Endothelial cell of umbilical vein (primary cell): ENCODE results near the gene CDX2. TPM values are rescaled to one million over a fixed set of nuclear protein-coding genes. Genes with fewer than 3 reads are reported as not detected.

ENCODE experiments used
- BruUV-seq: library from RNA; stranded (reverse); fragments of 400-500 nt; replicated peaks from 2 replicates; lab custom pipeline; 2021; lab: Mats Ljungman, UMichigan
- CTCF ChIA-PET: fragments of 300-600, 350-600 bp; sonication (Branson Sonifier 250); formaldehyde crosslinking; loops from one replicate; lab custom pipeline; 2021; ENCODE audit warnings: antibody characterized with exemption, inconsistent platforms; lab: Charles Lee
- POLR2A ChIA-PET: fragments of 300-600, 350-600 bp; sonication (Branson Sonifier 250); formaldehyde crosslinking; loops from one replicate; lab custom pipeline; 2021; ENCODE audit warnings: antibody characterized with exemption, inconsistent platforms; lab: Charles Lee
- DNase-seq: peaks from one replicate; pipeline ENCODE4 v3.0.0-alpha.2; 2011; ENCODE audit warnings: low read depth, low spot score
- FAIRE-seq: peaks from 2 replicates; lab custom pipeline; 2011; peaks lifted over from hg19 to GRCh38; lab: Jason Lieb, UNC
- H2AFZ ChIP-seq: 2 replicates; pipeline ENCODE4 v1.6.0; 2012; ENCODE audit warnings: low read depth, low read length, control low read depth, inconsistent platforms
- H3K27ac ChIP-seq: 2 replicates; pipeline ENCODE4 v1.5.1; 2011; ENCODE audit warnings: low read depth, mild to moderate bottlenecking, control low read depth, low read length, moderate library complexity; ENCODE audit not compliant: insufficient read depth
- H3K27me3 ChIP-seq, 2 experiments: 2 replicates each; pipeline versions ENCODE4 v1.6.0 to v1.6.1; 2011; ENCODE audit warnings: low read length in 2 of 2, mixed read lengths in 1 of 2; ENCODE audit not compliant: control insufficient read depth in 2 of 2, insufficient read depth in 2 of 2
- H3K36me3 ChIP-seq, 2 experiments: 2 replicates in 1 of 2; 3 replicates in 1 of 2; pipeline ENCODE4 v1.5.1; 2011; ENCODE audit warnings: low read length in 2 of 2, mild to moderate bottlenecking in 1 of 2, moderate library complexity in 1 of 2; ENCODE audit not compliant: control insufficient read depth in 2 of 2, insufficient read depth in 2 of 2; ENCODE audit errors: extremely low read depth in 1 of 2
- H3K4me1 ChIP-seq: 3 replicates; pipeline ENCODE4 v1.5.1; 2011; ENCODE audit warnings: mild to moderate bottlenecking, low read length; ENCODE audit not compliant: control insufficient read depth, insufficient read depth; ENCODE audit errors: extremely low read depth
- H3K4me2 ChIP-seq: 2 replicates; pipeline ENCODE4 v1.6.1; 2011; ENCODE audit warnings: low read length, control low read depth, mixed read lengths; ENCODE audit not compliant: insufficient read depth
- H3K4me3 ChIP-seq, 3 experiments: fragments of 200-600 bp in 1 of 3; sonication (generic), shearing (Covaris generic) in 1 of 3; replicated peaks in 1 of 3; 2 replicates each; pipeline ENCODE4 v1.5.1; 2011 to 2016; ENCODE audit warnings: control low read depth in 3 of 3, low read length in 3 of 3, mild to moderate bottlenecking in 2 of 3, inconsistent platforms in 1 of 3, low read depth in 1 of 3, moderate library complexity in 1 of 3; ENCODE audit not compliant: insufficient read depth in 1 of 3
- H3K79me2 ChIP-seq: 2 replicates; pipeline ENCODE4 v1.6.0; 2012; ENCODE audit warnings: low read length, inconsistent platforms; ENCODE audit not compliant: control insufficient read depth, insufficient read depth
- H3K9ac ChIP-seq: replicated peaks from 2 replicates; pipeline ENCODE3; 2011; ENCODE audit warnings: low read length, control low read depth; ENCODE audit not compliant: insufficient read depth; ENCODE audit errors: extremely low read depth
- H3K9me1 ChIP-seq: replicated peaks from 3 replicates; pipeline ENCODE4 v1.6.0; 2011; ENCODE audit warnings: mild to moderate bottlenecking, low read length; ENCODE audit not compliant: control insufficient read depth, insufficient read depth; ENCODE audit errors: extremely low read depth
- H3K9me3 ChIP-seq: replicated peaks from 2 replicates; pipeline ENCODE4 v1.5.1; 2012; ENCODE audit warnings: low read length, inconsistent platforms; ENCODE audit not compliant: control insufficient read depth, insufficient read depth
- H4K20me1 ChIP-seq: replicated peaks from 2 replicates; pipeline ENCODE3; 2011; ENCODE audit warnings: mild to moderate bottlenecking, low read length; ENCODE audit not compliant: control insufficient read depth, insufficient read depth; ENCODE audit errors: extremely low read depth
- FOS ChIP-seq: IDR thresholded peaks from 2 replicates; pipeline ENCODE4 v1.6.1; 2011; ENCODE audit warnings: mild to moderate bottlenecking, low read length, moderate library complexity, borderline replicate concordance; ENCODE audit not compliant: insufficient read depth
- GATA2 ChIP-seq: IDR thresholded peaks from 2 replicates; pipeline ENCODE4 v1.7.0; 2011; ENCODE audit warnings: low read depth, mild to moderate bottlenecking, moderate library complexity, mixed read lengths, low read length; ENCODE audit not compliant: insufficient read length, insufficient read depth
- MYC ChIP-seq: IDR thresholded peaks from one replicate; pipeline ENCODE4 v1.6.1; 2011; ENCODE audit warnings: mild to moderate bottlenecking, low read depth, low read length
- dilution Hi-C: fragments of 300-500 bp; cut with MboI; formaldehyde crosslinking; loops from one replicate; pipeline ENCODE4 v1.15.0; 2019; ENCODE audit warnings: low sequenced_read_pairs; ENCODE audit not compliant: extremely low pct_ligation_motif_present
- intact Hi-C: fragments of 100-400 bp; cut with micrococcal nuclease; formaldehyde crosslinking; loops from one replicate; pipeline ENCODE4 v1.10.0; 2022
- polyA plus RNA-seq, 4 experiments: library from polyadenylated mRNA; depleted of rRNA in 3 of 4; stranded (reverse) in 3 of 4; unstranded in 1 of 4; fragments of >200 nt; gene quantifications; 2 replicates each; pipeline versions ENCODE4 v1.2.1 to v1.2.3, GENCODE V29; 2011 to 2012; ENCODE audit warnings: missing spikeins in 1 of 4
- total RNA-seq: library from RNA; stranded (reverse); gene quantifications from 2 replicates; pipeline ENCODE4 v1.2.3, GENCODE V29; 2021
- TF ChIP-seq, protein P1 (sequence below): IDR thresholded peaks from 2 replicates; pipeline ENCODE4 v1.6.1; 2011; ENCODE audit not compliant: insufficient read depth, insufficient read length
- TF ChIP-seq, protein P2 (sequence below), 2 donors: IDR thresholded peaks; 1 replicate in 1 of 2; 2 replicates in 1 of 2; pipeline ENCODE4 v1.5.1; 2011; ENCODE audit warnings: low read length in 2 of 2, mild to moderate bottlenecking in 2 of 2, moderate library complexity in 2 of 2, control low read depth in 1 of 2, inconsistent platforms in 1 of 2, low read depth in 1 of 2; ENCODE audit not compliant: insufficient read depth in 1 of 2; ENCODE audit errors: extremely low read depth in 1 of 2

CDX2 gene
- total and polyA plus RNA-seq, 2 donors (not counting 3 experiments of a cell fraction or from before 2014, with no cell fraction given), result not detected

DNA sequence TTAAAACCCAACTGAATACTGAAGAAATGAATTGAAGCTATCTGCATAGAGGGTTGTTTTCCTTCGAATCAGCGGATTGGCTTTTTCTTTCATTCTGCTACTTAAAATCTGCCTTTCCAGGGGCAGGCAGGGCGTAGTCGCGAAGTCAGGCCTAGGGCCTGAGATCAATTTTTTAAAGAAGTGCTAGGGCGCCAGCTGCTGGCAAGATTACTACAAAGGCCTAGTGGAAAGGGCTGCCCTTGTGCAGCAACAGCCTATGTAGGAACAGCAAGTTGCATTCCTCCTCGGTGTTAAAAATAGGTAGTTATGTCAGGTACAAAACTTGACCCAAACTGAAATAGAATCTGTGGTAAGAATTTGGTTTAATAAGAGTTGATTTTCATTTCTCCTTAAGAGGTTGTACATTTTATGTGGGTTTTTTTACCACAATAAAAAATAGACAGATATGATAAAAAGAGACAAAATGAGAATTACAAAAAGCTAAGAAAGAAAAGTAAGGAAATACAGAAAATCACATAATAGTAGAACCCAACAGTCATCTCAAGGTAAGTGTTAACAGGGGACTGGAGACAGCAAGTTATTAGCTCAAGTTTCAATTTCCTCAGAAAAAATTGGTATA is 28.9 kb upstream of the CDX2 start:
- intact Hi-C loops, result no loop called here
- no peaks in the 10 kb centered on the region for H3K4me1 ChIP-seq
- POLR2A ChIA-PET, result no interaction called here
- H3K4me3 ChIP-seq, result no peak overlapping the region
- no peak overlapping the region for H3K4me2 ChIP-seq
- H3K9me3 ChIP-seq, result no peaks in the 10 kb centered on the region
- DNase-seq (peak; percentile 39), FAIRE-seq (peak; percentile 67)
- no peaks in the 10 kb centered on the region for H3K9me1 ChIP-seq
- H3K27me3 ChIP-seq, result no peaks in the 10 kb centered on the region
- no peaks in the 10 kb centered on the region for H3K36me3 ChIP-seq
- H3K27ac ChIP-seq, result no peak overlapping the region
- TF ChIP-seq, protein P1, sequence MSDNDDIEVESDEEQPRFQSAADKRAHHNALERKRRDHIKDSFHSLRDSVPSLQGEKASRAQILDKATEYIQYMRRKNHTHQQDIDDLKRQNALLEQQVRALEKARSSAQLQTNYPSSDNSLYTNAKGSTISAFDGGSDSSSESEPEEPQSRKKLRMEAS, result no peak
- TF ChIP-seq, protein P2, sequence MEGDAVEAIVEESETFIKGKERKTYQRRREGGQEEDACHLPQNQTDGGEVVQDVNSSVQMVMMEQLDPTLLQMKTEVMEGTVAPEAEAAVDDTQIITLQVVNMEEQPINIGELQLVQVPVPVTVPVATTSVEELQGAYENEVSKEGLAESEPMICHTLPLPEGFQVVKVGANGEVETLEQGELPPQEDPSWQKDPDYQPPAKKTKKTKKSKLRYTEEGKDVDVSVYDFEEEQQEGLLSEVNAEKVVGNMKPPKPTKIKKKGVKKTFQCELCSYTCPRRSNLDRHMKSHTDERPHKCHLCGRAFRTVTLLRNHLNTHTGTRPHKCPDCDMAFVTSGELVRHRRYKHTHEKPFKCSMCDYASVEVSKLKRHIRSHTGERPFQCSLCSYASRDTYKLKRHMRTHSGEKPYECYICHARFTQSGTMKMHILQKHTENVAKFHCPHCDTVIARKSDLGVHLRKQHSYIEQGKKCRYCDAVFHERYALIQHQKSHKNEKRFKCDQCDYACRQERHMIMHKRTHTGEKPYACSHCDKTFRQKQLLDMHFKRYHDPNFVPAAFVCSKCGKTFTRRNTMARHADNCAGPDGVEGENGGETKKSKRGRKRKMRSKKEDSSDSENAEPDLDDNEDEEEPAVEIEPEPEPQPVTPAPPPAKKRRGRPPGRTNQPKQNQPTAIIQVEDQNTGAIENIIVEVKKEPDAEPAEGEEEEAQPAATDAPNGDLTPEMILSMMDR (IDR thresholded peaks at IDR 0.05; ENCODE audit: extremely low read depth in 1 of 2, insufficient read depth in 1 of 2, low read depth in 1 of 2, low read length in 2 of 2), result peak; percentile 35 to 43
- TF ChIP-seq FOS (no peak), MYC (no peak), GATA2 (no peak)
- H3K9ac ChIP-seq, result no peak overlapping the region
- no TSS peak for BruUV-seq
- no peaks in the 10 kb centered on the region for H3K79me2 ChIP-seq
- CTCF ChIA-PET, result interaction anchor here (1.0 to 2.1 kb wide), 7 partner anchors 14 to 636 kb away, joined by 3 to 8 read pairs (median 4); no protein-coding TSS in a partner anchor
- no peaks in the 10 kb centered on the region for H4K20me1 ChIP-seq
- dilution Hi-C loops, result no loop called here
- no peak overlapping the region for H2AFZ ChIP-seq
